Keratinocyte (primary cell): ENCODE data around the gene SLC25A13. TPM values are rescaled to one million over a fixed set of nuclear protein-coding genes. Genes with fewer than 3 reads are reported as not detected.

Experiments used
- DNase-seq: peaks from one replicate; pipeline ENCODE4 v3.0.0-alpha.2; 2011; ENCODE audit warnings: low read depth, missing footprints, low spot score
- FAIRE-seq: peaks from 2 replicates; lab custom pipeline; 2011; peaks lifted over from hg19 to GRCh38; lab: Jason Lieb, UNC
- H2AFZ ChIP-seq: 2 replicates; pipeline ENCODE4 v1.6.0; 2012; ENCODE audit warnings: low read length, control low read depth, inconsistent platforms; ENCODE audit not compliant: control insufficient read depth
- H3K27ac ChIP-seq: 2 replicates; pipeline ENCODE4 v1.5.1; 2011; ENCODE audit warnings: low read length; ENCODE audit not compliant: control insufficient read depth, insufficient read depth
- H3K27me3 ChIP-seq: 3 replicates; pipeline ENCODE4 v1.6.0; 2011; ENCODE audit warnings: low read length; ENCODE audit not compliant: control insufficient read depth, insufficient read depth; ENCODE audit errors: extremely low read depth
- H3K36me3 ChIP-seq, 2 experiments: 2 replicates in 1 of 2; 3 replicates in 1 of 2; pipeline ENCODE4 v1.5.1; 2011; ENCODE audit warnings: low read length in 2 of 2, mild to moderate bottlenecking in 1 of 2; ENCODE audit not compliant: control insufficient read depth in 2 of 2, insufficient read depth in 2 of 2; ENCODE audit errors: extremely low read depth in 1 of 2
- H3K4me1 ChIP-seq: 3 replicates; pipeline ENCODE4 v1.5.1; 2011; ENCODE audit warnings: low read length; ENCODE audit not compliant: control insufficient read depth, insufficient read depth; ENCODE audit errors: extremely low read depth
- H3K4me2 ChIP-seq: 3 replicates; pipeline ENCODE4 v1.6.0; 2011; ENCODE audit warnings: low read depth, low read length; ENCODE audit not compliant: control insufficient read depth, insufficient read depth; ENCODE audit errors: extremely low read depth
- H3K4me3 ChIP-seq, 3 experiments: fragments of 200-600 bp in 1 of 3; sonication (generic) in 1 of 3; 2 replicates in 2 of 3; 3 replicates in 1 of 3; pipeline ENCODE4 v1.5.1; 2011 to 2016; ENCODE audit warnings: low read length in 3 of 3, mild to moderate bottlenecking in 3 of 3, control low read depth in 2 of 3, inconsistent platforms in 1 of 3, low read depth in 1 of 3, mixed read lengths in 1 of 3, mixed run types in 1 of 3, moderate library complexity in 1 of 3; ENCODE audit not compliant: control insufficient read depth in 2 of 3, insufficient read depth in 2 of 3; ENCODE audit errors: extremely low read depth in 1 of 3
- H3K79me2 ChIP-seq: 2 replicates; pipeline ENCODE4 v1.6.0; 2012; ENCODE audit warnings: low read length; ENCODE audit not compliant: control insufficient read depth, insufficient read depth
- H3K9ac ChIP-seq: 3 replicates; pipeline ENCODE4 v1.6.0; 2011; ENCODE audit warnings: low read length; ENCODE audit not compliant: control insufficient read depth, insufficient read depth; ENCODE audit errors: extremely low read depth
- H3K9me1 ChIP-seq: 3 replicates; pipeline ENCODE4 v1.6.0; 2011; ENCODE audit warnings: low read length; ENCODE audit not compliant: control insufficient read depth, insufficient read depth; ENCODE audit errors: extremely low read depth
- H3K9me3 ChIP-seq: 2 replicates; pipeline ENCODE4 v1.5.1; 2012; ENCODE audit warnings: low read depth, low read length; ENCODE audit not compliant: control insufficient read depth
- H4K20me1 ChIP-seq: 3 replicates; pipeline ENCODE4 v1.6.0; 2011; ENCODE audit warnings: low read length; ENCODE audit not compliant: control insufficient read depth, insufficient read depth; ENCODE audit errors: extremely low read depth
- EZH2 ChIP-seq: IDR thresholded peaks from one replicate; pipeline ENCODE4 v1.6.1; 2012; ENCODE audit warnings: inconsistent platforms, mild to moderate bottlenecking, low read length, moderate library complexity
- dilution Hi-C: fragments of 300-500 bp; cut with MboI; formaldehyde crosslinking; loops from one replicate; pipeline ENCODE4 v1.7.0; 2020; ENCODE audit warnings: low sequenced_read_pairs; ENCODE audit not compliant: extremely low pct_ligation_motif_present
- polyA plus RNA-seq, 5 experiments: library from polyadenylated mRNA; depleted of rRNA in 3 of 5; stranded (reverse) in 3 of 5; stranded (forward) in 1 of 5; unstranded in 1 of 5; fragments of >200 nt; gene quantifications; 1 replicate in 1 of 5; 2 replicates in 3 of 5; 3 replicates in 1 of 5; pipeline versions ENCODE4 v1.2.1 to v1.2.3, GENCODE V29; 2011 to 2012; ENCODE audit warnings: missing spikeins in 2 of 5, low read depth in 1 of 5, low replicate concordance in 1 of 5
- TF ChIP-seq, protein P1 (sequence below), 3 experiments: IDR thresholded peaks in 1 of 3; conservative IDR thresholded peaks in 1 of 3; optimal IDR thresholded peaks in 1 of 3; 2 replicates in 2 of 3; 3 replicates in 1 of 3; pipeline versions ENCODE3 to v1.5.1; 2011; ENCODE audit warnings: low read length in 3 of 3, mild to moderate bottlenecking in 3 of 3, moderate library complexity in 2 of 3, control low read depth in 1 of 3, inconsistent platforms in 1 of 3; ENCODE audit not compliant: insufficient read depth in 2 of 3; ENCODE audit errors: extremely low read depth in 1 of 3

SLC25A13 gene
- polyA plus RNA-seq, 1 donor (not counting 4 experiments of a cell fraction or from before 2014, with no cell fraction given), result 29.4 TPM

GRCh38 chr7:96097835-96098234, 224.1 kb downstream of the SLC25A13 start:
- H4K20me1 ChIP-seq, result no peaks in the 10 kb centered on the region
- DNase-seq (no peak), FAIRE-seq (no peak)
- H3K4me1 ChIP-seq, result no peaks in the 10 kb centered on the region
- dilution Hi-C loops, result no loop called here
- H3K27me3 ChIP-seq, result no peaks in the 10 kb centered on the region
- no peak overlapping the region for H3K27ac ChIP-seq
- H3K9ac ChIP-seq, result no peak overlapping the region
- no peaks in the 10 kb centered on the region for H3K79me2 ChIP-seq
- no peak overlapping the region for H2AFZ ChIP-seq
- TF ChIP-seq, protein P1, sequence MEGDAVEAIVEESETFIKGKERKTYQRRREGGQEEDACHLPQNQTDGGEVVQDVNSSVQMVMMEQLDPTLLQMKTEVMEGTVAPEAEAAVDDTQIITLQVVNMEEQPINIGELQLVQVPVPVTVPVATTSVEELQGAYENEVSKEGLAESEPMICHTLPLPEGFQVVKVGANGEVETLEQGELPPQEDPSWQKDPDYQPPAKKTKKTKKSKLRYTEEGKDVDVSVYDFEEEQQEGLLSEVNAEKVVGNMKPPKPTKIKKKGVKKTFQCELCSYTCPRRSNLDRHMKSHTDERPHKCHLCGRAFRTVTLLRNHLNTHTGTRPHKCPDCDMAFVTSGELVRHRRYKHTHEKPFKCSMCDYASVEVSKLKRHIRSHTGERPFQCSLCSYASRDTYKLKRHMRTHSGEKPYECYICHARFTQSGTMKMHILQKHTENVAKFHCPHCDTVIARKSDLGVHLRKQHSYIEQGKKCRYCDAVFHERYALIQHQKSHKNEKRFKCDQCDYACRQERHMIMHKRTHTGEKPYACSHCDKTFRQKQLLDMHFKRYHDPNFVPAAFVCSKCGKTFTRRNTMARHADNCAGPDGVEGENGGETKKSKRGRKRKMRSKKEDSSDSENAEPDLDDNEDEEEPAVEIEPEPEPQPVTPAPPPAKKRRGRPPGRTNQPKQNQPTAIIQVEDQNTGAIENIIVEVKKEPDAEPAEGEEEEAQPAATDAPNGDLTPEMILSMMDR (optimal IDR thresholded peaks at IDR 0.05 in 1 of 3, IDR thresholded peaks at IDR 0.05 in 1 of 3, conservative IDR thresholded peaks at IDR 0.05 in 1 of 3; ENCODE audit: extremely low read depth in 1 of 3, insufficient read depth in 2 of 3, low read length in 3 of 3), result no peak
- no peak for TF ChIP-seq EZH2
- no peaks in the 10 kb centered on the region for H3K9me1 ChIP-seq
- no peaks in the 10 kb centered on the region for H3K36me3 ChIP-seq
- H3K9me3 ChIP-seq, result no peaks in the 10 kb centered on the region
- H3K4me2 ChIP-seq, result no peak overlapping the region
- H3K4me3 ChIP-seq, result no peak overlapping the region

- H2AFZ ChIP-seq, result no peak overlapping the region
- FAIRE-seq, result peak; percentile 77
- H3K27ac ChIP-seq, result no peak overlapping the region
- no peaks in the 10 kb centered on the region for H3K36me3 ChIP-seq
- no peaks in the 10 kb centered on the region for H3K79me2 ChIP-seq
- no peaks in the 10 kb centered on the region for H3K9me1 ChIP-seq
- H3K4me1 ChIP-seq, result peaks cover 3% of the 10 kb centered on the region
- H4K20me1 ChIP-seq, result no peaks in the 10 kb centered on the region
- H3K9ac ChIP-seq, result no peak overlapping the region
- no peaks in the 10 kb centered on the region for H3K27me3 ChIP-seq
- H3K9me3 ChIP-seq, result no peaks in the 10 kb centered on the region
- DNase-seq, result peak; percentile 19
- H3K4me2 ChIP-seq, result no peak overlapping the region
- TF ChIP-seq, protein P1 (optimal IDR thresholded peaks at IDR 0.05 in 1 of 3, IDR thresholded peaks at IDR 0.05 in 1 of 3, conservative IDR thresholded peaks at IDR 0.05 in 1 of 3; ENCODE audit: extremely low read depth in 1 of 3, insufficient read depth in 2 of 3, low read length in 3 of 3), result no peak
- no peak for TF ChIP-seq EZH2
- dilution Hi-C loops, result no loop called here
- no peak overlapping the region for H3K4me3 ChIP-seq
Measured at GRCh38 chr7:96093435-96093834, 228.5 kb downstream of the SLC25A13 start.
